Measurements from ENCODE around the gene RRP8.
A peak's percentile ranks its signal among the peaks of the same experiment; 100 is the strongest.

The RRP8 gene

DNA sequence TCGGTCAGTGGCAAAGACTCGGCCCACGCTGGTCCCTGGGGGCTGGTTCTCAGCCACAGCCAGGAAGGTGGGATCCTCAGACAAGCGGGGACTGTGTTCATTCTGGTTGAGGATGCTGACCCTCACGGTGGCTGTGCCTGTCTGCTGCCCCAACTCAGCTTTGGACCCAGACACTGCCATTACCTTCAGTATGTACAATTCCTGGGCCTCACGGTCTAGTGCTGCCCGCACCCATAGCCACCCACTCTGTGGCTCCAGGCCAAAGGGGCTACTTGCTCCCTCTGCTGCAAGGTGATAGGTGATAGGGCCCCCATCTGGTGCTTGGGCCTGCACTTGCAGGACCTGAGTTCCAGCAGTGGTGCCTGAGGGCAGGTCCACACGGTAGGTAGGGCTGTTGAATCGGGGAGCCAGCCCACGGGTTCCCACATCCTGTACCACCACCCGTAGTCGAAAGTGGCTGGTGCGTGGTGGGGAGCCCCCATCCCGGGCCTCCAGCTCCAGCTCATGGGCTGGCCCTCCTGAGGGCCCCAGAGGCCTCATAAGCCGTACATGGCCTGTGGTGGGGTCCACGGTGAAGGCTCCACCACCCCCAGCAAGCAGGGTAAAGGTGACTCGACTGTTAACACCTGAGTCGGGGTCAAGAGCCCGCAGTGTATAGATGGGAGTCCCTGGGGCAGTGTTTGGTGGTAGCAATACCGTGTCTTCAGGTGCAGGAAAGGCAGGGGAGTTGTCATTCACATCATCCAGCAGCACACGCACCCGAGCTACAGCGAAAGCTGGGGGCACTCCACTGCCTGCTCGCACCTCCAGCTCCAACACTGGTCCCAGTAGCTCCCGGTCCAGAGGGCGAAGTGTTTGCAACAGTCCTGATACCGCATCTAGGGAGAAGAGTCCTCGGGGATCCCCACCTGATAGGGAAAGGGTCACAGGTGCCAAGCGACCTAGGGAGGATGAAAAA lies 29.0 kb upstream of the RRP8 start:
- no peak for DNase-seq

- DNase-seq, result no peak
Measured at GRCh38 chr11:6631361-6631890, 28.0 kb upstream of the RRP8 start.

DNA sequence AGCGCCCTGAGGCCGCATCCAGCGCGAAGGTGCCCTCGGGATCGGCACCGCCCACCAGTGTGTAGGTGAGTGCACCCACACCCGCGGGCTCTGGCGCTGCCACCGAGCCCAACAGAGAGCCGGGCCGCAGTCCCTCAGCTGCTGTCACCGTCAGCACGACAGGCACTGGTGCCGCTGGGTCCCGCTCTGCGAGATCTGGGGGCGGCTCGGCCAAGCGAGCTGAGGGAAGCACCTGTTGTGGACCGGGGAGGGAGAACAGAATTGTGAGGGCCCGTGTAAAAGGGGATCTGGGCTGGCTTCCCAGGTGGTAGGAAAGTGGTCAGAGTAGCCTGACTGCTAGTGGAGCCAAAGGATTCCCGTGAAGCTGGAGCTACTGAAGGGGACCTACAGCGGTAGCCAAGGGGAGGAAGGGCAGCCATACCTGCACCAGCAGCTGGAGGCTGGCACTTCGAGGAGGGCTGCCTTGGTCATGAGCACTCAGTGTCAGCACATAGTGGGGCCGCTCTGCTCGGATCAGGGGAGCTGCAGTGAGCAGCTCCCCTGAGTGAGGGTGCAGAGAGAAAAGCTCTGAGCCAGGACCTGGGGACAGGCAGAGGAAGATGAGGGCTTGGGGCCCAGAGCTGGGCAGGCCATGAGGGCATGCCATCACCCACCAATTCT lies 27.3 kb upstream of the RRP8 start:
- DNase-seq, result no peak

GRCh38 chr11:6629892-6630631 lies 26.6 kb upstream of the RRP8 start:
- no peak for DNase-seq

- DNase-seq, result no peak
Measured at GRCh38 chr11:6629573-6629891, 26.1 kb upstream of the RRP8 start.

DNA sequence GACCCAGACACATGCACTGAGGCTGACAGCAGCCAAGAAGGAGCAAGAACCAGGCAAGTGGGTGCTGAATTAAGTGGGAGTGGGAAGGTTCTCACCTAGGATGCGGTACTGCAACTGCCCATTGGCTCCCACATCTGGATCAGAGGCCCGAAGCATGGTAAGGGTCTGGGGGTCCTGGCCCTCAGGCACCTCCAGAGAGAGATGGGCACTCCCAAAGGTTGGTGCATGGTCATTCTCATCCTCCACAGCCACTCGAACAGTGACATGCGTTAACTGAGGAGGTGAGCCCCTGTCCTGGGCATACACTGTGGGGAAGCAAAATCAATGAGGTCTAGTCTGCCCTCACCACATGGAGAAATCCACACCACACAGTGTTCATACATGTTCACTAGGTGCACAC lies 25.1 kb upstream of the RRP8 start:
- DNase-seq, result no peak

- DNase-seq, result peak; percentile 38
Measured at GRCh38 chr11:6627762-6628241, 24.4 kb upstream of the RRP8 start.

DNA sequence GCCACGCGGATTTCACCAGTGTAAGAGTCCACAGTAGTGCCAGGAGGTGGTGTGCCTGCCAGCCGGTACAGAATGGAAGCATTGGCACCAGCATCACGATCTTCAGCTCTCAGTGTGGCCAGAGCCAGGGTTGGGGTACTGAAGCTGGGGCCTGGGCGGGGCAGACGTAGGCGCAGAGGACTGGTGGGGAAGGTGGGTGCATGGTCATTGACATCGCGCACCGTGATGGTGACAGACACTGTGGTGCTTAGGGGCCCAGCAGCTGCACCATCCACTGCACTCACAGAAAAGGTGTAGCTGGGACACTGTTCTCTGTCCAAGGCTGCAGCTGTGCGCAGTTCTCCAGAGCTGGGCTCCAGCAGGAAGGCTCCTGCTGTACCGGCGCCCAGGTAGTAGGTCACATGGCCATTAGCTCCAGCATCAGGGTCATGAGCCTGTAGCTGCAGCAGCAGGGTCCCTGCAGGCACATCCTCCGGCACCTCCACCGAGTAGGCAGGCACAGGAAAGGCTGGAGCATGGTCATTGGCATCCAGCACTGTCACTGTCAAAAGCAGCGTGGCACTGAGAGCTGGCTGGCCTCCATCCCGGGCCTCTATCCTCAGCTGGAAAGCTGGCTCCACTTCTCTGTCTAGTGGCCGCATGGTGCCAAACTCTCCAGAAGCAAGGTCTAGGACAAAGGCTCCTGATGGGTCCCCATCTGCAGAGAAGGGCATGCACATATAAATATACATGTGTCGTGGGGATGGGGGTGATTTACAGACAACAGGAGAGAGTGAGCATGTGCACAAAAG lies 23.8 kb upstream of the RRP8 start:
- no peak for DNase-seq

DNA sequence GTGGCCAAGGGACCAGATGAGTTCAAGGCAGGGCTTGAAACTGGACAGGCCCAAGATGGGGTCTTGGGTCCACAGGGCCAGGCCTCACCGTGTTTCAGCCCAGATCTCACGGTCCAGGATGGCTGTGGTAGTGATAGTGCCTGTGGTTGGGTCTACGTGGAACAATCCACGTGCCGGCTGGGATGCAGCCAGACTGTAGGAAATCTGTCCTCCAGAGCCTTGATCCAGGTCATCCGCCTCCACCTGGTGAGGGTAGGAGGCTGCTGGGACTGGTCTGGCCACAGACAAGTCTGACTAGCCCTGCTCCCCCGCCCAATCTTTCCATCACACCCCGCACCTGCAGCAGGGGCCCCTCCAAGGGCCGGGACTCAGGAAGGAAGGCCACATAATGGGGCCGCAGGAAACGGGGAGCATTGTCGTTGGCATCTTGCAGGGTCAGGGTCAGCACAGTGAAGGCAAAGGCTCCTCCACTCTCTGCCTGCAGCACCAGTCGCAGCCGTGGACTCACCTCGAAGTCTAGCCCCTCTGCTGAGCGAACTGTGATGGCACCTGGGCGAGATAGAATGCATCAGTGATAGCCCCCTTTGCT lies 22.5 kb upstream of the RRP8 start:
- DNase-seq, result no peak

GRCh38 chr11:6625156-6625831 lies 21.9 kb upstream of the RRP8 start:
- no peak for DNase-seq

GRCh38 chr11:6623391-6624363 lies 20.3 kb upstream of the RRP8 start:
- DNase-seq, result no peak

DNA sequence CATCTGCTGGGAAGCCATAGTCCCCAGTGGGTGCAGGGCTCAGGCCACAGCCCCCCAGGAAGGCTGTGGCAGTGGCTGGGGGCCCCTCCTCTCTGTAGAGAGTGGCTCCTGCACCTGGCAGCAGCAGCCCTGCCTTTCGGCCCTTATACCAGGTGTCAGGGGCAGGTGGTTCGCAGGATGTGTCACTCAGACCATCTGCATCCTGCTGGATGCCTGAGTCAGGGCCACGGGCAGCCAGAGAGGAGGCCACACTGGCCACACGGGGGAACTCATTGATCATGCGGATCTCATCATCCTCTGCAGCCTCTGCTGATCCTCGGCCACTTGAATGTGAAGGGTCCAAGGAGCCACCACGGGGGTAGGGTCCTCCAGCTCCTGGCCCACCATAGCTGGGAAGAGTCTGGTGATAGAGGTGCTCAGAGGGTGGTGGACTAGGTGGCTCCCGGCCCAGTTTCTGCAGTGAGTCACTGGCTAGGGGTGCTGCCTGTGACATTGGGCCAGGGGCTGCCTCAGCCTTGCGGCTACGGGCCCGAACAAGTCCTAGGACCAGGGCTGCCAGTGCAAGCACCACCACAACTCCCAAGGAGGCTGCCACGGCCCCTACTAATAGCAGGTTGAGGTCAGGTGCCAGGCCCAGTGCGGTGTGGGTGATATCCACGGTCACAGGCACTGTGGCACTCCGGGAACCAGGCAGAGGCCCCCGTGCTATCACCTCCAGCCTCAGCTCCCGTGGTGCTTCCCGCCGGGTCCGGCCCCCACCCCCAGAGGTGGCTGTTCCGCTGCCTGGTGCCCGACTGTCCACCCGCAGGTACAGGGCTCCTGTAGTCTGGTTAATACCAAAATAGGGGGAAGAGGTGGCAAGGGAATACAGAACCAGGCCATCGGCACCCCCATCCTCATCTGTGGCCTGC lies 19.1 kb upstream of the RRP8 start:
- DNase-seq, result no peak

DNA sequence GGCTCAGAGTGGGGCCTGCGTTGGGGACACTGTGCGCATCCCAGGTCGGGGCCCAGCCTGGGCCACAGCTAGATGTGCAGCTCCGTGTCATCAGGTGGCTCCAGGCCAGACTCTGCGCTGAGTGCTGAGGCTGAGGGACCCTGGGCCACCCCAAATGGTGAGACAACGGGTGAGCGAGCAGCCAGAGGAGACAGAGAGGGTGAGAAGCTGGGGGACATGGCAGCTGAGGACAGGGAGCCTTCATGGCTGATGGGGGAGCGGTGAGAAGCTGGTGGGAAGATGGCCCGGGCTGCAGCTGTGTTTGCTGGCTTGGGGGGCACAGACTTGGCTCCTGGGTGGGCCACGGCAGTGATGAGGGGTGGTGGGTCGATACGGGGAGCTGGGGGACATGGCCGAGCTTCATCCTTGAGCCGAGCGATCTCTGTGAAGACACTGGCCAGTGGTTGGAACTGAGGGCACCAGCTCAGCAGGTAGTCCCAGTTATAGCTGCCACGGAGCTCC lies 18.3 kb upstream of the RRP8 start:
- no peak for DNase-seq

DNA sequence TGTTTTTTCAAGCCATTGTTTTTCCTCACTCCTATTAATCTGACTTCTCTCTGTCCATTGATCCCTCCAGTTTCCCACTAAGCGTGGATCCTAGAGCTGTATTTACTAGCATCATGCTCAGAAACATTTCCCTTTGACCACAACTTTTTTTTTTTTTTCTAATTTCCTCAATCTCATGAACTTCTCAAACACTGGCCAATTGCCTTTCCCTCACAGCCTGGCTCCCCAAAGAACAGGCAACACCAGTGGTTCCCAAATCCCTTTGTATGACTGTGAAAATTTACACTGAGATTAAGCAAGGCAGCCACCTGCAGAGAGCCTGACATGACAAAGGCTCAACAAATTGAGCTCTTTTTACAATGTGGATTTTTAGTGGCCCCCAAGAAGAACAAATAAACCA lies 17.2 kb upstream of the RRP8 start:
- no peak for DNase-seq

DNA sequence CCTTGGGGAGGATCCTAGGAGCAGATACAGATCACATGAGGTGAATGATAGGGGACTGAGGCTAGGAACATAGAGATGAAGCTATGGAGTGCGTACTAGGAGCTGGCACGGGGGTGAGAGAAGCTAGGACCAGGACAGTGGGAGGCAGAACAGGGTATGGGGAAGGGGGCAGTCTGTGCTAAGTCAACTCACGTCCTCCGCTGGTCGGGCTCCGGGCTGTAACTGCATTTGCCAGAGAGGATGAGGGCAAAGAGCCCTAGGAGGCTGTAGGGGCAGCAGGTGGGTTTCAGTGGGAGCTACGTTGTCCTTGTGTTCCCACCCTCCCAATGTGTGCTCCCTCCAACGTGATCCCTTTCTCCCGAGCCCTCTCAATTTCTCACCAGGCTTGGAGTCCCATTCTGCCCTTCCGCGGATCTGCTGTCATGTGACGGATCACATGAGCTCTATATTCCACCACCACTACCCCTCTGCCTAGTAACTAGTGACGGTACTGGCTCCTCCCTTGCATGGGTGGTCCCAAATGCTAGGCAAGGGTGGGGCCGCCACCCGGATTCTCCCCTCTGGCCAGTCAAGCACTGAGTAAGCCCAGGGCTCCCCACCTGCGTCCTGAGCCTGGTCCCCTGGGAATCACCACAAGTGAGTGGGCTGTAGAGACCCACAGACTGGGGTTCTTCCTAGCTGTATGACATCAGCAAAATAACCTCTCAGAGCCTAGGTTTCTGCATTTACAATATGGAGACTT lies 15.8 kb upstream of the RRP8 start, which contains the start of gene TPP1:
TSS of gene TPP1 (minus strand) at position 419 of the 742 bp plus-strand sequence. CDS start at position 397, 22 bp downstream.
- peak; percentile 86 for DNase-seq

- peak; percentile 57 for DNase-seq
Measured at GRCh38 chr11:6618117-6619003, 14.9 kb upstream of the RRP8 start.

- DNase-seq, result no peak
Measured at GRCh38 chr11:6617315-6617781, 13.9 kb upstream of the RRP8 start.

Measured in activated naive CD4-positive, alpha-beta T cell treated with anti-CD3 and anti-CD28 coated beads, Interleukin-2, amount 50 U/mL, for 16 hours (primary cell).